ELR (cell line): Measurements from ENCODE around the gene SERPINA5.
"Not testable (repeated sequence)": the region's sequence is repeated elsewhere in the genome, so short reads cannot be mapped to it uniquely, and the experiment has no call there.

Experiments used
- DNase-seq: peaks from one replicate; pipeline ENCODE4 v3.0.0-alpha.2; 2015; ENCODE audit warnings: low read depth

Gene SERPINA5

DNA sequence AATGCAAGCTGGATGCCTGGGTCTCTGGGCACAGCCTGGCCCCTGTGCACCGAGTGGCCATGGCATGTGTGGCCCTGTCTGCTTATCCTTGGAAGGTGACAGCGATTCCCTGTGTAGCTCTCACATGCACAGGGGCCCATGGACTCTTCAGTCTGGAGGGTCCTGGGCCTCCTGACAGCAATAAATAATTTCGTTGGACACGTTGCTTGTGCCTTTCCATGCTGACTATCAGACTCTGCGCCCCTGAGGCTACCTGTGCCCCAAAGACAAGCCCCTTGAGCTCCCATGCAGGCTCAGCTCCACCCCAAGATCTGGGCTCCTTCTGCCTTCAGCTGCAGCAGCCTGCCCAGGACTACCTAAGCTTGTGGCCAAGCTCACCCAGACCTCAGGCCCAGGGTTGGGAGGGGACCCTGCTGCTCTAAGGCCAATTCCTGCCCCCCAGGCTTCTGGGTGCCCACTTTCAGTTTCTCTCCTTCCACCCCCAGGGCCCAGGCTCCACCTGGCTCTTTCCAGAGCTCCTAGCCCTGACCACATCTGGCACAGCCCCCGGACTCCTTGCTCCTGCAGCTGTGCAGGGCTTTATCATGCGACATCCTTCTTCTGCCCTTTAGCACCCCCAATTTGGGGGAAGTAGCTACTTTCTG, 42.8 kb downstream of the SERPINA5 start:
- no peak for DNase-seq

- DNase-seq = no peak
Measured at GRCh38 chr14:94624537-94625352, 43.5 kb downstream of the SERPINA5 start.

DNA sequence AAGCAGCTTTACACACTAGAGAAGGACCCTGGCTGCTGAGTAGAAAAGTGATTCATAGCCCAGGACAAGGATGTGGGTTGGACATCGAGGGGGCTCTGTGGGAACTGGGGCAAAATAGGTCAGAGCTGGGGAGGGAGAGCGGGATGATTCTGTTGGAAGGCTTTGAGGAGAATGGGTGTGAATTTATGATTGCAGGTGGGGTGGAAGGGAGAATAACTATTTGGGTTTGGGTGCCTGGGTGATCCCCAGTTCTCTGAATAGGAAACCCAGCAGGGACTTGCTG, 44.1 kb downstream of the SERPINA5 start:
- no peak for DNase-seq

DNA sequence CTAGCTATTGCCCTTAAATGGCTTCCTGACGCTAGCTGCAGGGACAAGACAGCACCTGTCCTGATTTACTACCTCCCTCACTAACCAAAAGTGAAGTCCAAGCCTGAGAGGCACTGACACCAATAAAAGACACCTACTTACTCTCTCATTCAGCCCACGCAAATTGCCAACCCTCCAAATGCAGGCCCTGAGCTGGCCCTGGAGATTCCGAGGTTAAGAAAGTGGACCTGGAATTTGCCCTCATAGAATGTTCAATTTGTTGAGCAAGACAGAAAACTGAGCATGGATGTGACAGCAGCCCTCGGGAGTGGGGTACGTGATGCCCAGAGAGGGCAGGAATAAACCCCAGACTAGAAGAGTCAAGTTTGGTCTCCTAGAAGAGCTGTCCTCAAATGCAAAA, 47.4 kb downstream of the SERPINA5 start:
- DNase-seq = no peak

DNA sequence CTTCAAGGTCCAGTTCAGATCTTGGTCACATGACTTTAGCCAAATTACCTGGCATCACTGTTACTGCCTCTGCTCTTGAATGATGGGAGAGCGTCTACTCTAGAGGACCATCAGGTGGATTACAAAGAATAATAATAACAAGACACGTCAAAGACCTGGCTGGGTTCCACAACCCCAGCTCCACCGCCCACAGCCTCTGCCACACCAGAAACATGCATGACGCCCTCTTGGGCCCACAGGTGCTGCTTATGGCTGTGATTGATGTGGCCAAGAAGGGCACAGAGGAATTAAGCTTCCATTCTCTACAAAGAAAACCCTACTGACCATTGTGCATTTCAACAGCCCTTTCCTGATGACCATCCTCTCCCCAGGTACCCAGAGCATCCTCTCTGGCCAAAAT, 49.2 kb downstream of the SERPINA5 start:
- no peak for DNase-seq

- DNase-seq = no peak
Measured at GRCh38 chr14:94631050-94631449, 49.8 kb downstream of the SERPINA5 start.

DNA sequence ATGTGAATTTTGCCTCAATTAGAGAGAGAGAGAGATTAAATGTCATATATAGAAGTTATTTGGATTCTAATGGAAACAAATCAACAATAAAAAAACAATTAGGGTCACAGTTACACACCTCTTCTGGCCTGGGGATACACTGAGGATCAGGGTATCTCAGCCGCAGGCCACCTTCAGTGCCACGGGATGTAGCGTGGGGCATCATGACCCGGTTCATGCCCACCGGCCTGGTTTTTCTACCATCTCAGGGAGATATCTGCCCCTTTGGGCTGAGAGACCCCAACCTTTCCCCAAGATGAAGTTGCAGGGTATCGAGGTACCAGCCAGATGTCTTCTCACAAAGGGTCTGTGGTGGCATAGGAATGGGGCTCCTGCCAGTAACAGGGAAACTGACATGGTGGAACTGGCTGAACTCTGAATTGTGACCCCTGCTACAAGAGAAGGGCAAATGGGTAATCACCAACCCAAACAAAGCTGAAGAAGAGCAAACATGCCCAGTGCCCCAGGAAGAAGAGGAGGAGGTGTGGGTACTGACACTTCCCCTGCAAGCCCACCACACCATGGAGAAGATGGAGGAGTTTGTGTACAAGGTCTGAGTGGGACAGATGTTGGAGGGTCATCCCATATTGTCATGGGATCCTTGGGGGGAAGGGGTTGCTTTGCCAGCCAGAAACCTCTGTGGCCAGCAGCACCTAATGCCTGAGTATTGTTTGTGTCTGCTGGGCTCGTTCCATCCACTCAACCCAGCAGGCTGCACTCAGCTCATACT, 50.5 kb downstream of the SERPINA5 start:
- DNase-seq = no peak

DNA sequence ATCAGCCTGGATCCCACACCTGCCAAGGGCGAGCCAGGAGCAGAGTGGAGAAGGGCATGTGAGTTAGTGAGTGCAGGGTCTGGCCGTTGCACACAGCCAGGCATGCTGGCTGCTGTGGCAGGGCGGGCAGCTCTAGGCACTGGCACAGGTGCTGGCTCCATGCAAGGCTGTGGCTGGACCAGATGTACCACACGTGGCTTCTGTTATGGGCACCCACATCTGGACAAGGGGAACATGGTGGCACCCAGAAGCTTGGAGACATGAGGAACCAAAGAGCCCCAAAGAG, 51.0 kb downstream of the SERPINA5 start:
- DNase-seq = no peak

- no peak for DNase-seq
Measured at GRCh38 chr14:94633121-94633520, 51.9 kb downstream of the SERPINA5 start.

DNA sequence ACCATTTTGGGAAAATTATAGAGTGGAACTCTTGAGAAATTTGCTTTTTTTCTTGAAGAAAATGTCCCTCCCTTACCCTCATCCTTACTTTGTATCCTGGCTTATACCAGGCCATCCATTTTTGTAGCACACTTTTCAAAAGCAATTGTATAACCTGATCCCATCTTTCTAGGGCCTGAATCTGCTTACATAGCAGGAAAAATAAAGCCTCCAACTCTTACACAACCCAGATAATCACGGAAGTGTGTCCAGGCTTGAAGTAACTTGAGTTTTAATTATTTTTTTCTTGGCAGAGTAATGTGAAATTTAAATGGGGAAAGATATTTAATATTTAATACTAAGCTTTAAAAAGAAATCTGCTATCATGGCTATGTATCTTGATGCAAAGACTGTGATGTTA, 53.9 kb downstream of the SERPINA5 start:
- no peak for DNase-seq

DNA sequence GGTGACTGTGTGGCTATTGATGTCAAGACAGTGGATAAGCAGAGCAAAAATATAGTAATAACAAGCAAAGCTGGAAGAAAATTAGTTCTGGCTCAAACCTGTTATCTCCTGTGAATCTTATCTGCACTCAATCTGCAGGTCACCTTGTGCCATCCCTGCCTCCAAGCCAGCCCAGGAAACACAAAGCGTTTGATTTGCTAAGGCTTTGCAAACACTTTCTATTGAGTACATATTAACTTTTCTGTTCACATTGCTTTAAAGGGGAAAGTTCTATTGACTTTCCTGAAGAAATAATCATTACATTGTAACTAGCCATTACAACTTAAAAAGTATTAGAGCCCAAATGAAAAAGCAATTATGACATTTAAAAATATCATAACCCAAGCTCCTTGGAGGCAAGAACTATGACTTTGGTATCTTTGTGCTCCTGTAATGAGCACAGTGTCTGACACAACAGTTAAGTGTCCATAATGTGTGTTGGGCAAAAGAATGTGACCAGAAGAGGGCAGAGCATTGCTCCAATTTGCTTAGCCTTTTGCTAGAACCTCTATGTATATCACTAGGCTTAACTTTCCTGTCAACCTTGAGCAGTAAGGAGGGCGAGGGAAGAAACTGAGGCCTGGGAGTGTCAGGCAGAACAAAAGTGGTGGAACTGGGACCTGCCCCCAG, 55.7 kb downstream of the SERPINA5 start:
- DNase-seq = peak; percentile 16

DNA sequence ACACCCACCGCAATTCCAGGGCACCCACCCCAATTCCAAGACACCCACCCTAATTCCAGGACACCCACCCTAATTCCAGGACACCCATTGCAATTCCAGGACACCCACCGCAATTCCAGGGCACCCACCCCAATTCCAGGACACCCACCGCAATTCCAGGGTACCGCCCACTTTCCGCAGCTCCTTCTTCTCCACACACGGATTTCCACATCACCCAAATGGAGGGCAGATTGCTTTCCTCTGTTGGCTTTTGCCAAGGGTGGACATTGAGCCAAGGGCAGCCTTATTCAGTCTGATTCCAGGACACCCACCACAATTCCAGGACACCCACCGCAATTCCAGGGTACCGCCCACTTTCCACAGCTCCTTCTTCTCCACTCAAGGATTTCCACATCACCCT, 56.6 kb downstream of the SERPINA5 start:
- not testable (repeated sequence) for DNase-seq

- no peak for DNase-seq
Measured at GRCh38 chr14:94638339-94638738, 57.1 kb downstream of the SERPINA5 start.

DNA sequence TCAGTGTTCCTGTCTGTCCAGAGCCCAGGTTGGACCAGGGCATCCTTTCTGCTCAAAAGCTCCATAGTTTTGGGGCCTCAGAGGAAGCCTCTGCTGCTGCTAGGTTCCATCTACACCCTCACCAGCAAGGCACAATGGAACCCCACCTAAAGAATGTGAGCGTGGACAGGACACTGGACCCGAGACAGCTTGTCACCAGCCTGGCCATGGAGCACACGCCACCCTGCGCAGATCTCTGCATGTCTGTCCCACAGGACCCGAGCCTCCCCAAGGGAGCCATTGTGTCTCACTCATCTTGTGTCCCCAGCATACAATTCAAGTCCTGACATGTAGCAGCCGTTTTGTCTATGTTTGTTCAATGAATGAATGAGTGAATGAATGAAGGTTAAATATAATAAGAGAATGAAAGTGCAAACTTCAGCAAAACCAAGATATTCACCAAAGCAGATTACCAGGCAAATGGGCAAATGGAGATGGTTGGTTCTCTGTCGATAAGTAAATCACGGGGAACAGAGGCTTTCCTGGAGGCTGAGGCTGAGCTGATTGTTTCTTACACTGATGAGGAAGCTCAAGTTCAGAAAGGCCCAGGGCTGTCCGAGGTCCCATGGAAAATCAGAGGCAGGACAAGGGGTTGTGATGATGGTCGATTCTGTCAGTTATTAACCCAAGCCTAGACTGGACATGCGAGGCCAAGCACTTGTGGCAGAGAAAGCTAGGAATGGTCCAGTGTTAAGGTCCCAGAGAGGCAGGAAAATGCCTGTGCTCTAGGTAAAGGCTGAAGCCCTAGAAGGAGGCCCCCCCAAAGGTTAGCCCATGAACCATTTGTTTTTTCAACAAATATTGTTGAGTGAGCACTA, 58.0 kb downstream of the SERPINA5 start:
- DNase-seq = no peak

DNA sequence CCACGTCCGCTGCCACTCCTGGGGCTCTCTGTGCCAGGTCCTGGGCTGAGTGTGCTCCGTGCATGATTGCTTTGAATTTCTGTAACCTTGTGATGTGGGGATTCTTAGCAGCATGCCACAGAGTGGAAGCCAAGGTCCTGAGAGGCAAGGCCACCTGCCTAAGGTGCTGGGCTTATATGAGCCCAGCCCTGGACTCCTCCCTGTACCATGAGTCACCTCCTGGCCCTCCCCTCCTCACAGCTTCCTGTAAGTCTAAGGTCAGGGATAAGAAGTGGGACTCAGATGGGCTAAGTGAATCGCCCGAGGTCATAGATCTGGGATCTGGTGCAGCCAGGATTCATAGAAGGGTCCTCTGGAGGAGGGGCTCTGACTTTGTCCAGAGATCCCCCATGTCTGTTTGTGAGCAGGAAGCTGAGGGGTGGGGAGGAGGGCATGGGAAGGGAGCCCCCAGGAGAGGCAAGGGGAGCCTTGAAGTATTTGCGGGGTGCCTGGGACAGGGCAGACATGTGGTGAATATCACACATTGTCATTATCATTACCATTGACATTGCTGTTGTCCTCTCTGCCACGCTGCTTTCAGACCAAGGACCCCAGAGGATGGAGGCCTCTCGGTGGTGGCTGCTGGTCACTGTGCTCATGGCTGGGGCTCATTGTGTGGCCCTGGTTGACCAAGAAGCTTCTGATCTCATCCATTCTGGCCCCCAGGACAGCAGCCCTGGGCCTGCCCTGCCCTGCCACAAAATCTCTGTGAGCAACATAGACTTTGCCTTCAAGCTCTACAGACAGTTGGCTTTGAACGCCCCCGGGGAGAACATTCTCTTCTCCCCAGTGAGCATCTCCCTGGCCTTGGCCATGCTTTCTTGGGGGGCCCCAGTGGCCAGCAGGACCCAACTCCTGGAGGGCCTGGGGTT, 59.8 kb downstream of the SERPINA5 start:
- peak; percentile 25 for DNase-seq

GRCh38 chr14:94641632-94641955, 60.4 kb downstream of the SERPINA5 start:
- DNase-seq = no peak
